H54 (cell line): ENCODE data around the gene KRT34.
A peak's percentile ranks its signal among the peaks of the same experiment; 100 is the strongest.

Source experiments
- DNase-seq: peaks from one replicate; pipeline ENCODE4 v3.0.0; 2011; ENCODE audit warnings: low spot score, mixed read lengths; ENCODE audit not compliant: insufficient read length
- FAIRE-seq: peaks from 3 replicates; lab custom pipeline; 2011; peaks lifted over from hg19 to GRCh38; lab: Jason Lieb, UNC
- POLR2A ChIP-seq: IDR thresholded peaks from 2 replicates; pipeline ENCODE4 v1.6.1; 2011; ENCODE audit warnings: low read depth, mild to moderate bottlenecking, low read length

KRT34 gene

GRCh38 chr17:41394254-41394996 lies 12.3 kb upstream of the KRT34 start:
- TF ChIP-seq POLR2A, result no peak
- no peak for FAIRE-seq
- no peak for DNase-seq

GRCh38 chr17:41393826-41394225 lies 11.7 kb upstream of the KRT34 start:
- DNase-seq, result no peak
- FAIRE-seq, result no peak
- TF ChIP-seq POLR2A, result no peak

- no peak for TF ChIP-seq POLR2A
- FAIRE-seq, result no peak
- no peak for DNase-seq
Observed at GRCh38 chr17:41393294-41393693, 11.2 kb upstream of the KRT34 start.

GRCh38 chr17:41392278-41392677 lies 10.2 kb upstream of the KRT34 start:
- no peak for TF ChIP-seq POLR2A
- no peak for FAIRE-seq
- DNase-seq, result no peak

GRCh38 chr17:41391535-41391934 lies 9.4 kb upstream of the KRT34 start:
- DNase-seq (no peak), FAIRE-seq (no peak)
- TF ChIP-seq POLR2A, result no peak

- no peak for TF ChIP-seq POLR2A
- DNase-seq, result no peak
- FAIRE-seq, result no peak
Observed at GRCh38 chr17:41390411-41390938, 8.4 kb upstream of the KRT34 start.

- FAIRE-seq, result no peak
- no peak for DNase-seq
- TF ChIP-seq POLR2A, result no peak
Observed at GRCh38 chr17:41387670-41388069, 5.6 kb upstream of the KRT34 start.

- TF ChIP-seq POLR2A, result no peak
- DNase-seq (no peak), FAIRE-seq (no peak)
Observed at GRCh38 chr17:41386227-41386626, 4.1 kb upstream of the KRT34 start.

- no peak for DNase-seq
- TF ChIP-seq POLR2A, result no peak
- FAIRE-seq, result no peak
Observed at GRCh38 chr17:41383690-41384089, 1.6 kb upstream of the KRT34 start.

- no peak for FAIRE-seq
- TF ChIP-seq POLR2A, result no peak
- DNase-seq, result no peak
Observed at GRCh38 chr17:41382394-41382793, 288 bp upstream of the KRT34 start.

- peak; percentile 54 for DNase-seq
- peak; percentile 23 for FAIRE-seq
Observed at GRCh38 chr17:41380091-41380490, 2.0 kb downstream of the KRT34 start.

GRCh38 chr17:41377546-41377945 lies 4.6 kb downstream of the KRT34 start:
- DNase-seq (no peak), FAIRE-seq (no peak)
- no peak for TF ChIP-seq POLR2A

GRCh38 chr17:41369713-41370112 lies 12.4 kb downstream of the KRT34 start, which contains the start of gene KRT33B:
Gene KRT33B, minus strand, starts transcription at chr17:41369813. Its CDS starts 63 bp downstream, at chr17:41369750.
- no peak for FAIRE-seq
- no peak for TF ChIP-seq POLR2A
- DNase-seq, result no peak

- FAIRE-seq (no peak), DNase-seq (no peak)
- TF ChIP-seq POLR2A, result no peak
Observed at GRCh38 chr17:41369023-41369422, 13.1 kb downstream of the KRT34 start.
